ENCODE measurements around the gene CXCL1. TPM values are rescaled to one million over a fixed set of nuclear protein-coding genes. Genes with fewer than 3 reads are reported as not detected.

CXCL1 gene
- total RNA-seq, 5 donors from 2014 or later (not counting 1 experiment from before 2014, with no cell fraction given) = not detected

DNA sequence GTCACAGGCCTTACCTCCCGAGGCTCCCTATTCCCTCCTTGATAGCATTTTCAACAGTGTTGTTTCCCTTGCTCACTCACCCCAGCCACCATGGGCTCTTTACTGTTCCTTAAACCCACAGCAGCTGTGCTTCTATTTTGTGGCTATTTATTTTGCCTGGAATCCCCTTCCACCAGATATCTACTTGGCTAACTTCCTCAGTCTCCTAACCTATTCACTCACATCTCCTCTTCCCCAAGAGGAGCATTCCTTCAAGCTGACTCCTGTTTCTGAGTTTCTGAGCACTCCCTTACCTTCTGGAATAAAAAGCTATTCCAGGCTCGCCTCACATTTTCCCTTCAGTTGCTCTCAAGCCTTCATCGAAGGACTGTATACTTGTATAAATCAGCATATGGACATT lies 50.5 kb downstream of the CXCL1 start:
- no peaks in the 10 kb centered on the region for H3K27me3 Mint-ChIP-seq
- no peak overlapping the region for H3K4me3 ChIP-seq (ENCODE audit: control insufficient read depth in 1 of 2, extremely low read depth in 1 of 2, low read length in 1 of 2)
- no peak for DNase-seq
- ATAC-seq (replicated peaks in 1 of 4) = no peak
- 44% methylated on average over 1 of the region's 3 CpGs for WGBS (ENCODE audit: insufficient coverage)
- no peaks in the 10 kb centered on the region for H3K9me3 Mint-ChIP-seq
- H3K9me3 ChIP-seq = no peaks in the 10 kb centered on the region
- H3K4me1 ChIP-seq (ENCODE audit: control insufficient read depth in 1 of 2, extremely low read depth in 1 of 2, insufficient read depth in 2 of 2, low read length in 2 of 2) = no peaks in the 10 kb centered on the region
- POLR2A ChIA-PET = no interaction called here
- no peak overlapping the region for H3K27ac ChIP-seq (ENCODE audit: low read length)
- no peaks in the 10 kb centered on the region for H3K36me3 Mint-ChIP-seq
- CTCF ChIA-PET = no interaction called here
- no peaks in the 10 kb centered on the region for H3K4me1 Mint-ChIP-seq
- H3K27ac Mint-ChIP-seq = no peak overlapping the region
- H3K36me3 ChIP-seq (ENCODE audit: control insufficient read depth in 2 of 2, extremely low read depth in 1 of 2, insufficient read depth in 1 of 2, low read length in 1 of 2) = no peaks in the 10 kb centered on the region
- no peaks in the 10 kb centered on the region for H3K27me3 ChIP-seq (replicated peaks in 1 of 2; ENCODE audit: control insufficient read depth in 2 of 2, extremely low read depth in 1 of 2, insufficient read depth in 2 of 2, low read length in 1 of 2)
- H3K4me3 Mint-ChIP-seq = no peak overlapping the region

Other genes starting within 250 kb of the CXCL1 start
- 1 to 10 TPM in 1 of 5 donors, under 1 TPM in 4; 0.25 to 1.1 (median 0.47) TPM for gene RASSF6, start 249.0 kb upstream of the CXCL1 start, total RNA-seq
- gene CXCL8, start 128.8 kb upstream of the CXCL1 start, total RNA-seq = 1 to 10 TPM in 1 of 5 donors, under 1 TPM in 4; 0.39 to 1.4 (median 0.67) TPM
- not detected for gene CXCL6, start 32.7 kb upstream of the CXCL1 start, total RNA-seq
- gene PF4V1, start 16.1 kb upstream of the CXCL1 start, total RNA-seq = 1 to 10 TPM in 1 of 5 donors, not detected in 4; 1.6 TPM
- gene PF4, start 112.6 kb downstream of the CXCL1 start, total RNA-seq = 10 to 100 TPM in 1 of 5 donors, not detected in 4; 10.2 TPM
- 10 to 100 TPM in 1 of 5 donors, 1 to 10 TPM in 1, under 1 TPM in 1, not detected in 2; 0.36 to 24.7 (median 1.3) TPM for gene PPBP, start 118.8 kb downstream of the CXCL1 start, total RNA-seq
- gene CXCL5, start 129.3 kb downstream of the CXCL1 start, total RNA-seq = under 1 TPM in 1 of 5 donors, not detected in 4; 0.43 TPM
- gene CXCL3, start 169.3 kb downstream of the CXCL1 start, total RNA-seq = under 1 TPM in 2 of 5 donors, not detected in 3; 0.32 to 0.35 TPM
- under 1 TPM; 0.20 to 0.60 (median 0.30) TPM for gene CXCL2, start 229.8 kb downstream of the CXCL1 start, total RNA-seq